Panc1 (cell line): ENCODE measurements around the gene RIMBP2. TPM values are rescaled to one million over a fixed set of nuclear protein-coding genes. Genes with fewer than 3 reads are reported as not detected.

Experiments used
- ATAC-seq: fragments of 200-7000 bp; cut with Tn5 transposase; 2 replicates; pipeline ENCODE4 v1.9.1; 2020; ENCODE audit warnings: mild to moderate bottlenecking, moderate library complexity
- BruUV-seq: library from RNA; stranded (reverse); fragments of 400-500 nt; replicated peaks from 2 replicates; lab custom pipeline; 2021; lab: Mats Ljungman, UMichigan
- CTCF ChIA-PET: fragments of 300-600 bp; sonication (Branson Sonifier 250); formaldehyde crosslinking; loops from one replicate; lab custom pipeline; 2022; ENCODE audit warnings: antibody characterized with exemption; lab: Charles Lee
- POLR2A ChIA-PET: fragments of 300-600 bp; sonication (Branson Sonifier 250); formaldehyde crosslinking; loops from one replicate; lab custom pipeline; 2022; ENCODE audit warnings: antibody characterized with exemption; lab: Charles Lee
- DNase-seq: peaks from one replicate; pipeline ENCODE4 v3.0.0-alpha.2; 2010; ENCODE audit warnings: low read depth, low spot score
- H3K27ac ChIP-seq: 2 replicates; pipeline ENCODE4 v1.5.1; 2011; ENCODE audit warnings: mild to moderate bottlenecking, low read length, inconsistent platforms
- H3K27me3 ChIP-seq: fragments of 200-500 bp; sonication (Bioruptor generic); 2 replicates; pipeline ENCODE4 v1.6.0; 2014; ENCODE audit warnings: low read length, inconsistent platforms; ENCODE audit not compliant: control insufficient read depth, insufficient read depth
- H3K36me3 ChIP-seq: fragments of 200-500 bp; sonication (Bioruptor generic); 2 replicates; pipeline ENCODE4 v1.5.1; 2014; ENCODE audit warnings: inconsistent platforms, mild to moderate bottlenecking, low read length, moderate library complexity; ENCODE audit not compliant: control insufficient read depth, insufficient read depth
- H3K4me1 ChIP-seq: 2 replicates; pipeline ENCODE4 v1.5.1; 2011; ENCODE audit warnings: inconsistent platforms, mild to moderate bottlenecking, low read length, moderate library complexity; ENCODE audit not compliant: control insufficient read depth, insufficient read depth
- H3K4me3 ChIP-seq, 2 experiments: 2 replicates each; pipeline ENCODE4 v1.5.1; 2011 to 2012; ENCODE audit warnings: low read depth in 2 of 2, low read length in 2 of 2, mild to moderate bottlenecking in 2 of 2, inconsistent platforms in 1 of 2, moderate library complexity in 1 of 2
- H3K9me3 ChIP-seq: fragments of 200-500 bp; sonication (Bioruptor generic); 2 replicates; pipeline ENCODE4 v1.5.1; 2014; ENCODE audit warnings: low read depth, mild to moderate bottlenecking, inconsistent platforms, low read length, moderate library complexity; ENCODE audit not compliant: control insufficient read depth, insufficient read depth
- CTCF ChIP-seq: fragments of 450-650 bp; IDR thresholded peaks from 2 replicates; pipeline ENCODE4 v1.5.1; 2017; ENCODE audit warnings: mild to moderate bottlenecking
- POLR2AphosphoS5 ChIP-seq: IDR thresholded peaks from 2 replicates; pipeline ENCODE4 v1.6.1; 2012; ENCODE audit warnings: mild to moderate bottlenecking, low read depth, low read length, moderate library complexity
- REST ChIP-seq, 2 experiments: IDR thresholded peaks; 2 replicates each; pipeline ENCODE4 v1.6.1; 2011 to 2012; ENCODE audit warnings: low read depth in 2 of 2, control low read depth in 1 of 2, low read length in 1 of 2, mild to moderate bottlenecking in 1 of 2, moderate library complexity in 1 of 2; ENCODE audit not compliant: insufficient read depth in 1 of 2
- SIN3A ChIP-seq: IDR thresholded peaks from 2 replicates; pipeline ENCODE4 v1.6.1; 2012; ENCODE audit warnings: low read depth, mild to moderate bottlenecking, low read length, moderate library complexity, borderline replicate concordance; ENCODE audit not compliant: insufficient read depth
- TCF7L2 ChIP-seq: IDR thresholded peaks from 2 replicates; pipeline ENCODE4 v1.6.1; 2011; ENCODE audit warnings: mild to moderate bottlenecking, low read depth, low read length, inconsistent platforms
- in situ Hi-C: cut with HindIII; loops from 2 replicates; pipeline ENCODE4 v1.10.0; 2016; ENCODE audit warnings: low sequenced_read_pairs, low pct_unique_long_range_greater_than_20kb
- intact Hi-C: fragments of 100-400 bp; cut with micrococcal nuclease; formaldehyde crosslinking; loops from one replicate; pipeline ENCODE4 v1.10.0; 2022; ENCODE audit not compliant: unreplicated experiment
- total RNA-seq: library from RNA; stranded (reverse); gene quantifications from one replicate; pipeline ENCODE4 v1.2.1, GENCODE V29; 2021; ENCODE audit not compliant: unreplicated experiment

Gene RIMBP2
- total RNA-seq, 1 experiment from 2014 or later: not detected

GRCh38 chr12:130589540-130590317 lies 126.4 kb downstream of the RIMBP2 start:
- CTCF ChIA-PET: no interaction called here
- BruUV-seq: no TSS peak
- in situ Hi-C loops (no loop called here), intact Hi-C loops (no loop called here)
- Histone ChIP-seq H3K27me3 (peaks cover 12% of the 10 kb centered on the region), H3K27ac (no peak overlapping the region), H3K36me3 (no peaks in the 10 kb centered on the region), H3K4me3 (no peak overlapping the region), H3K4me1 (no peaks in the 10 kb centered on the region), H3K9me3 (no peaks in the 10 kb centered on the region)
- DNase-seq (no peak), ATAC-seq (no peak)
- POLR2A ChIA-PET: no interaction called here
- TF ChIP-seq POLR2AphosphoS5 (no peak), REST (IDR thresholded peaks at IDR 0.05; ENCODE audit: insufficient read depth in 1 of 2, low read depth in 2 of 2, low read length in 1 of 2) (no peak), TCF7L2 (no peak), SIN3A (no peak), CTCF (no peak)

GRCh38 chr12:130588696-130589539 lies 127.2 kb downstream of the RIMBP2 start:
- ChIA-PET CTCF (no interaction called here), POLR2A (no interaction called here)
- no TSS peak for BruUV-seq
- no peaks in the 10 kb centered on the region for H3K36me3 ChIP-seq
- H3K27ac ChIP-seq: no peak overlapping the region
- peaks cover 11% of the 10 kb centered on the region for H3K27me3 ChIP-seq
- DNase-seq (no peak), ATAC-seq (no peak)
- no peak for TF ChIP-seq POLR2AphosphoS5
- no peak for TF ChIP-seq CTCF
- no peak for TF ChIP-seq TCF7L2
- no peak for TF ChIP-seq REST (IDR thresholded peaks at IDR 0.05; ENCODE audit: insufficient read depth in 1 of 2, low read depth in 2 of 2, low read length in 1 of 2)
- TF ChIP-seq SIN3A: no peak
- H3K4me1 ChIP-seq: no peaks in the 10 kb centered on the region
- H3K4me3 ChIP-seq: no peak overlapping the region
- in situ Hi-C loops (no loop called here), intact Hi-C loops (no loop called here)
- no peaks in the 10 kb centered on the region for H3K9me3 ChIP-seq
